Measurements from ENCODE around the gene CERK. TPM values are rescaled to one million over a fixed set of nuclear protein-coding genes. Genes with fewer than 3 reads are reported as not detected.

CERK gene
- total and polyA plus RNA-seq, 8 donors = 12.7 to 32.7 (median 29.5) TPM

- DNase-seq (peak in 3 of 6 donors; percentile 23 to 56 (median 48)), FAIRE-seq (no peak), ATAC-seq (no peak)
- no peak for TF ChIP-seq CTCF (IDR thresholded peaks at IDR 0.05)
- Histone ChIP-seq H3K36me3 (no peaks in the 10 kb centered on the region), H3K4me1 (peaks cover 8 to 10% (median 9%) of the 10 kb centered on the region in 3 donors), H3K9me3 (no peaks in the 10 kb centered on the region), H3K27ac (no peak overlapping the region), H3K27me3 (no peaks in the 10 kb centered on the region), H3K4me3 (no peak overlapping the region)
- 74 to 84% methylated on average over 11 of the region's 11 CpGs for WGBS, 2 donors
- intact Hi-C loops (cut with DNase I) = loop anchor here in 1 of 3 donors (10.0 kb wide), 1 partner anchor 178 kb away; no protein-coding TSS in a partner anchor
Observed at GRCh38 chr22:46752286-46752987, 14.4 kb upstream of the CERK start.

DNA sequence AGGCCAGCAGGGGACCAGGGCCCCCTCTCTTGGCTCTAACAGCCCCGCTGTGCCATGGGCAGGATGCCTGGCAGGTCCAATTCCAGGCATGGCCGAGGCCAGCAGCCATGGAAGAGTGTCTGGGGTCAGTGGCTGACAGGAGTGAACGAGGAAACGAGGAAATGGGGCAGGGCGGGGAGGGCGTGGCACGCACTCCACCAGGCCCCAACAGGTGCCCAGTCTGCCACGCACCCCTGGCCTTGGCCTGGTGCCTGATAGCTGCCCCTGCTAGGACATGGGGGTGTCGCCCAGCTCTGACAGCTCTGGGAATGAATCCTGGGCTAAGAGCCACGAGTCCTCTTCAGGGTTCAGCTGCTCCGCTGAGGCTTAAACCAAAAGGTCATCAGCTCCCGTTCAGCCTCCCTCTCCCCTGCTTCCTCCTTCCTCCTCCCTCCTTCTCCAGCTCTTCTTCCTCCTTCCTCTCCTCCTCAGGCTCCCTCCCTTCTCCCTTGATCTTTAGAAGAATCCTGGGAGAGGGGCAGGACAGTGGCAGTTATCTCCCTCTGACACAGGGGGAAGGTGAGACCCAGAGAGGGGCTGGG lies 12.9 kb upstream of the CERK start:
- ATAC-seq (no peak), FAIRE-seq (no peak), DNase-seq (peak in 2 of 6 donors; percentile 56 to 59)
- TF ChIP-seq CTCF (IDR thresholded peaks at IDR 0.05) = no peak
- no peaks in the 10 kb centered on the region for H3K36me3 ChIP-seq
- no peaks in the 10 kb centered on the region for H3K9me3 ChIP-seq
- no peak overlapping the region for H3K4me3 ChIP-seq
- peaks cover 8 to 14% (median 9%) of the 10 kb centered on the region in 3 donors for H3K4me1 ChIP-seq
- H3K27ac ChIP-seq = no peak overlapping the region
- WGBS, 2 donors = 48 to 58% methylated on average over 12 of the region's 12 CpGs
- no peaks in the 10 kb centered on the region for H3K27me3 ChIP-seq
- intact Hi-C loops (cut with DNase I) = loop anchor here in 1 of 3 donors (10.0 kb wide), 1 partner anchor 176 kb away; no protein-coding TSS in a partner anchor

DNA sequence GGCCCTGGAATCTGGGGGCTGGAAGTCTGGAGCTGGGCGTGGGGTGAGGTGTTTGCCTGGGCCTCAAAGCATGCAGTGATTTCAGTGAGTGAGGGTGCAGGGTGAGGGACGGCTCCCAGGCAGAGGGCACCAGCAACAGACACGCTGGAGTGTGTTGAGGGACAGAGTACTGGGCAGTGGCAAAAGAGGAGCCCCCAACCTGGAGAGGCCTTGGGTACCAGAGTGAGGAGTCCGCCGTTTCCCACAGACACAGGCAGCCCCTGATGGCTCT lies 12.4 kb upstream of the CERK start:
- H3K36me3 ChIP-seq = no peaks in the 10 kb centered on the region
- no peak for ATAC-seq
- no peak overlapping the region for H3K4me3 ChIP-seq
- no peak for DNase-seq
- no peaks in the 10 kb centered on the region for H3K9me3 ChIP-seq
- no peak overlapping the region for H3K27ac ChIP-seq
- H3K4me1 ChIP-seq = peaks cover 8 to 14% (median 9%) of the 10 kb centered on the region in 3 donors
- FAIRE-seq = no peak
- intact Hi-C loops (cut with DNase I) = loop anchor here in 1 of 3 donors (10.0 kb wide), 1 partner anchor 176 kb away; no protein-coding TSS in a partner anchor
- H3K27me3 ChIP-seq = no peaks in the 10 kb centered on the region
- 91 to 99% methylated on average over 5 of the region's 5 CpGs for WGBS, 2 donors
- no peak for TF ChIP-seq CTCF (IDR thresholded peaks at IDR 0.05)

DNA sequence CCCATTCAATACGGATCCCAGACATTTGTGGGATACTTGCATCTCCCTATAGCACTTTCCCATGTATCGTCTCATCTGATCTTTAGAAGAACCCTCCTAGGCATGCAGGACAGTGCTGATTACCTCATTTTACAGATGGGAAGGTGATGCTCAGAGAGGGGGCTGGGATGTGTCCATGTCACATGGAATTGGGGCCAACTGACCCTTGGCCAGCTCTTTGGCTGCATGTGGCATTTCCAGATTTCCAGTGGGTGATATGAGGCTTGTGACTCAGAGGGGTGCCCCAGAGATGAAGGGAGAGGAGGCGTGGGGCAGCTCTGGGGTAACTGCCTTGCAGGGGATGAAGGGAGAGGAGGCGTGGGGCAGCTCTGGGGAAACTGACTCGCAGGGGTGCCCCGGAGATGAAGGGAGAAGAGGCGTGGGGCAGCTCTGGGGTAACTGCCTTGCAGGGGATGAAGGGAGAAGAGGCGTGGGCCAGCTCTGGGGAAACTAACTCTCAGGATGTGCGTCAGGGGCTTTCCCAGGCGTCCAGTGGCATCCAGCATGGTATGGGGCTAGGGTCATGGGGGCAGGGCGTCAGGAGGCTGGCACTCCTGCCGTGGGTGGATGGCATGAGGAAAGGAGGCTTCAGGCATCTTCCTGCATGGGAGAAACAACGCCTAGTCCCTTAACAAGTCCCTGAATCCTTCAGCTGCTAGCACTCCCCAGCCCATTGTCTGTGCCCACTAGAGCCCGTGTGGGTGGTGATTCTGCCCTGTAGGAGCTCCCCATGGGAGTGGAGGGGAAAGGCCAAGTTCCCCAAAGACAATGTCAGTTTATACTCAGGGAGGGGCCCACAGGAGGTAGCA lies 11.9 kb upstream of the CERK start:
- DNase-seq = no peak
- no peak for ATAC-seq
- no peak for FAIRE-seq
- Histone ChIP-seq H3K36me3 (no peaks in the 10 kb centered on the region), H3K27me3 (no peaks in the 10 kb centered on the region), H3K4me1 (peaks cover 8 to 14% (median 9%) of the 10 kb centered on the region in 3 donors), H3K4me3 (no peak overlapping the region), H3K9me3 (no peaks in the 10 kb centered on the region), H3K27ac (no peak overlapping the region)
- no peak for TF ChIP-seq CTCF (IDR thresholded peaks at IDR 0.05)
- 73 to 81% methylated on average over 14 of the region's 14 CpGs for WGBS, 2 donors
- intact Hi-C loops (cut with DNase I) = loop anchor here in 1 of 3 donors (10.0 kb wide), 1 partner anchor 175 kb away; no protein-coding TSS in a partner anchor
